SK-N-SH treated with all-trans-retinoic acid at 6 μM for 48 hours (cell line): ENCODE measurements around the gene ITLN1.

ENCODE experiments used
- ARNTL ChIP-seq: fragments of 450-650 bp; formaldehyde crosslinking; IDR thresholded peaks from 2 replicates; pipeline ENCODE4 v1.5.0; 2020; ENCODE audit warnings: low read depth, mild to moderate bottlenecking, moderate library complexity, borderline replicate concordance
- CREB5 ChIP-seq: fragments of 250-450 bp; sonication (Bioruptor Pico); IDR thresholded peaks from 2 replicates; pipeline ENCODE4 v1.5.1; 2020; ENCODE audit warnings: low read depth, mild to moderate bottlenecking, moderate library complexity
- CSDC2 ChIP-seq: fragments of 250-450 bp; sonication (Bioruptor Pico); IDR thresholded peaks from 2 replicates; pipeline ENCODE4 v1.5.0; 2020; ENCODE audit warnings: mild to moderate bottlenecking, moderate library complexity
- CSRNP3 ChIP-seq: fragments of 250-450 bp; sonication (Bioruptor Pico); IDR thresholded peaks from 2 replicates; pipeline ENCODE4 v1.5.1; 2021; ENCODE audit warnings: mild to moderate bottlenecking, moderate library complexity
- OSR1 ChIP-seq: fragments of 250-450 bp; sonication (Bioruptor Pico); IDR thresholded peaks from 2 replicates; pipeline ENCODE4 v1.8.0; 2022; ENCODE audit warnings: moderate library complexity, mild to moderate bottlenecking, inconsistent platforms
- PATZ1 ChIP-seq: fragments of 250-450 bp; sonication (Bioruptor Pico); IDR thresholded peaks from 2 replicates; pipeline ENCODE4 v1.8.0; 2020; ENCODE audit warnings: mild to moderate bottlenecking, moderate library complexity, borderline replicate concordance
- POU6F1 ChIP-seq: fragments of 250-450 bp; sonication (Bioruptor Pico); IDR thresholded peaks from 2 replicates; pipeline ENCODE4 v1.8.0; 2021; ENCODE audit warnings: low read depth, mild to moderate bottlenecking, moderate library complexity, borderline replicate concordance
- RARB ChIP-seq: fragments of 250-450 bp; sonication (Bioruptor Pico); IDR thresholded peaks from 2 replicates; pipeline ENCODE4 v1.8.0; 2021; ENCODE audit warnings: mild to moderate bottlenecking, moderate library complexity
- TCF4 ChIP-seq: fragments of 250-450 bp; sonication (Bioruptor Pico); IDR thresholded peaks from 2 replicates; pipeline ENCODE4 v1.8.0; 2021; ENCODE audit warnings: mild to moderate bottlenecking, moderate library complexity, borderline replicate concordance
- ZC3H10 ChIP-seq: fragments of 250-450 bp; sonication (Bioruptor Pico); IDR thresholded peaks from 2 replicates; pipeline ENCODE4 v1.5.1; 2021; ENCODE audit warnings: mild to moderate bottlenecking, moderate library complexity
- ZFP30 ChIP-seq: fragments of 450-650 bp; formaldehyde crosslinking; IDR thresholded peaks from 2 replicates; pipeline ENCODE4 v1.5.0; 2022; ENCODE audit warnings: mild to moderate bottlenecking, moderate library complexity
- ZNF565 ChIP-seq: fragments of 450-650 bp; formaldehyde crosslinking; conservative IDR thresholded peaks from 2 replicates; pipeline ENCODE4 v1.5.0; 2020; ENCODE audit warnings: low read depth, mild to moderate bottlenecking, moderate library complexity
- ZNF70 ChIP-seq: fragments of 450-650 bp; formaldehyde crosslinking; IDR thresholded peaks from 2 replicates; pipeline ENCODE4 v1.5.0; 2020; ENCODE audit warnings: mild to moderate bottlenecking, moderate library complexity

GRCh38 chr1:160866695-160867260 is 18.2 kb downstream of the ITLN1 start:
- no peak for TF ChIP-seq ARNTL (CRISPR knock-in tag)
- no peak for TF ChIP-seq PATZ1 (CRISPR knock-in tag)
- no peak for TF ChIP-seq ZC3H10 (CRISPR knock-in tag)
- no peak for TF ChIP-seq ZNF70
- no peak for TF ChIP-seq POU6F1 (CRISPR knock-in tag)
- no peak for TF ChIP-seq CREB5 (CRISPR knock-in tag)
- TF ChIP-seq CSRNP3 (CRISPR knock-in tag), result no peak
- TF ChIP-seq TCF4 (CRISPR knock-in tag), result no peak
- no peak for TF ChIP-seq ZFP30 (CRISPR knock-in tag)
- TF ChIP-seq RARB (CRISPR knock-in tag), result no peak
- no peak for TF ChIP-seq ZNF565 (CRISPR knock-in tag)
- TF ChIP-seq CSDC2 (CRISPR knock-in tag), result no peak
- TF ChIP-seq OSR1, result no peak
